HG03025 (cell line): ENCODE results near the gene ACTG2.
"Not testable (repeated sequence)": the region's sequence is repeated elsewhere in the genome, so short reads cannot be mapped to it uniquely, and the experiment has no call there.

ENCODE experiments used
- ATAC-seq: cut with Tn5 transposase; IDR thresholded peaks from one replicate; pipeline ENCODE4 v1.9.1; 2021; ENCODE audit warnings: mild to moderate bottlenecking, moderate library complexity; ENCODE audit not compliant: unreplicated experiment, low FRiP score

ACTG2 gene

GRCh38 chr2:73891276-73891901, 1.4 kb upstream of the ACTG2 start:
- no peak for ATAC-seq

GRCh38 chr2:73893764-73894474, 1.1 kb downstream of the ACTG2 start:
- ATAC-seq, result no peak

DNA sequence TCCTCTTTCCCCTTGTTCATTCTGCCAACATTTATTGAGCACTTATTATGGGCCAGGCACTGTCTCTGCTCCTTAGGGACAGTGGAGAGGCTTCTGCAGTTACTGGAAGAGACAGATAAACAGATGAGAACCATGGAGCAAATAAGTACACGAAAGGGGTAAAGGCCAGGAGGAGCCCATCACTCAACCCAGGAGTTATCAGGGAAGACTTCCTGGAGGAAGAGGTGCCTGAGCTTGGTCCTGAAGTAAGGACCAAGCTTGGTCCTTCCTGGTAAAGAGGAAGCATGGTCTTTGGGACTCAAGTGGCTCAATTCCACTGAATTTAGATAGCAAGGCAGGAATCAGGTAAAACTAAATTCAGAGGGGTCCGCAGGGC, 1.7 kb downstream of the ACTG2 start:
- ATAC-seq, result no peak

- ATAC-seq, result no peak
These were observed 2.1 kb downstream of the ACTG2 start for GRCh38 chr2:73894877-73895276.

GRCh38 chr2:73895473-73895872, 2.7 kb downstream of the ACTG2 start:
- no peak for ATAC-seq

DNA sequence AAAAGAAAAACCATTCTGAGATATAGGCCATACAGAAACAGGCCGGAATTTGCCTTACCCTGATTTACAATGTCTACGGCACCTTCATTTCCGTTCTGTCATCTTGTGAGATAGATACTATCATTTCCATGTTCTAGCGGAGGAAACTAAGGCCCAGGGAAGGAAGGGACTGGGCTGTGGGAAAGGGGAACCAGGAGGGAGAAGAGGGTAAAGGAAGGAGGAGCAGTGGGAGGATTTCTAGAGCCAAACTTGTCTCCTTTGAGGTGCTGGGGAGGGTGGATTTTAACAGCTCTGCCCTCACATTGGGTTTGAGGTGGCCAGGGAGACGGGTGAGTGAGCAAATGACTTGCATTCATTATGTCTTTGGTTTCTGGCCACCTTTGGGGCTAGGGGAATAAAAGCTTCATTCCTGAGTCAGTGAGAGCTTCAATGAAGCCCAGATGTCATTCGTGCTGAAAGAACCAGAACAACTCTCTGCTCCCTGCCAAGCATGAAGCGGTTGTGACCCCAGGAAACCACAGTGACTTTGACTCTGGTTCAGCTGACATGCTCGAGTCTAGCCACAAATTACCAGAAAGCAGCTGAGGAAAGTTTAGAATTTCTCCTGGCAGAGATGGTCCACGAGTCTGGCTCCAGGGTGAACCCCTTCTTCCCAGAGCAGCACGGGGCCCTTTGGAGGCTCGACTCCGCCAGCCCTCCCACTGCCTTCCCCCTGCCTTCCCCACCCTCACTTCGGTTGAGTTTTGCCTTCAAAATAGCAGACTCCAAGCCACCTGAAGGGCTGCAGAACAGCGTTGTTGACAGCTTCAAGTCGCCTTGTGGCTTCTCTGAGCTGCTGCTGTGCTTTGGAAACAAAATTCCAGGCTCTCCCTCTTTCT, 3.8 kb downstream of the ACTG2 start:
- ATAC-seq, result no peak

DNA sequence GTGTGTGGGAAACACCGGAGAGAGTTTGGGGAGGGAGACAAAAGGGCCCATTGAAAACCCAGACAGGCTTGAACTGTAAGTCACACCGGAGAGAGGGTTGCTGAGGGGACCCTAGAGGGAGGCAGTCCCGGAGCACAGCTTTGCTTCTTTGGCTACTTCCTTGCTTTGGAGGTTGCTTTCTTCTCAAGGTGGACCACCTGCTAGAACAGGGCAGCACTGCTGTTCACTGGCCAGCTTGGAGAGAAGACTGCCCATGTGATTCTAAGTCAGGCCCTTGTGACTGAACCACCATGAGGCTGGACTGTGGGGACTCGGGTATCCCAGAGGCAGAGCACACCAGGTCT, 4.4 kb downstream of the ACTG2 start:
- ATAC-seq, result no peak

DNA sequence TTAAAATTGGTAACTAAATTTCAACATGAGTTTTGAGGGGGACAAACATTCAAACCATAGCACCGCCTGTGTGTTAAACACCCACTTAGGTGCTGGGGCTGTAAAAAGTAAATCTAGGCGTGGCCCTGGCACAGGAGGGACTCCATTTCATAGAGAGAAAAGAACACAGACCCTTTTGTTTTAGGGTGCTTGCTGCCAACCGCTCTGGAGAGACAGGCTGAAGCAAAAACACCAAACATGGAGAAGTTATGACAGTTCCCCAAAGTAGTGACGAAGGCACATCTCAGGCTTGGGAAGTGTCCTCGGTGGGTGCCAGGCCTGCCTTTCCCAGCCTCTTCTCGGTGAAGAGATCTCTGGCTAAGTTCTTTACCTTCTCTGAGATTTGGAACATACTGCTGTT, 5.1 kb downstream of the ACTG2 start:
- no peak for ATAC-seq

GRCh38 chr2:73899801-73900336, 7.1 kb downstream of the ACTG2 start:
- ATAC-seq, result no peak

- no peak for ATAC-seq
These were observed 8.3 kb downstream of the ACTG2 start for GRCh38 chr2:73901143-73901542.

DNA sequence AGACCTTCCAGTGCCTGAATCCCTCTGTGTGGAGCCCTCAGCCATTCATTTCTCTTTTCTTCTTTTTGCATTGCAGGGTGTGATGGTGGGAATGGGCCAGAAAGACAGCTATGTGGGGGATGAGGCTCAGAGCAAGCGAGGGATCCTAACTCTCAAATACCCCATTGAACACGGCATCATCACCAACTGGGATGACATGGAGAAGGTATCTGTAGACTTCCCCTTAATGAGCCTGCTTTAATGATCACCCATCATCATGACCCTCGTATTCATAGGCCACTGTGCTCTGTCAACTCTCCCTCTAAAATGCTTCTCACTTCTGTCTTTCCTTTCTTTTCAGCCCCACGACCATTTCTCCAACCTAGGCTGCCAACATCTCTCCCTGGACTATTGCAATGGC, 9.5 kb downstream of the ACTG2 start:
- no peak for ATAC-seq

DNA sequence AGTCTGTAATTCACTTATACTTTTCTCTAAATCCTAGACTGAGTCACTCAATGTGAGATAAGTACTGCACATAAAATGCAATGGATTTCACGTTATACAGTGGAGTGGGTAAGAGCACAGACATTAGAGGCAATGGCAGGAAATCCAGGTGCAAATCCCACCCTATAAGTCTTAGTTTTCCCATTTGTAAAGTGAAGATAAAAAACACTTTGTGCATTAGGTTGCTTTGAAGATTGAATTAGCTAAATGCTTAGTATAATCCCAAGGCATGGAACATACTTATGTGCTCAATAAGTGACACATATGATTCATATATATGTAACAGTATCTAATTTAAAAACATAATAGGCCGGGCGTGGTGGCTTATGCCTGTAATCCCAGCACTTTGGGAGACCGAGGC, 10.5 kb downstream of the ACTG2 start:
- no peak for ATAC-seq

DNA sequence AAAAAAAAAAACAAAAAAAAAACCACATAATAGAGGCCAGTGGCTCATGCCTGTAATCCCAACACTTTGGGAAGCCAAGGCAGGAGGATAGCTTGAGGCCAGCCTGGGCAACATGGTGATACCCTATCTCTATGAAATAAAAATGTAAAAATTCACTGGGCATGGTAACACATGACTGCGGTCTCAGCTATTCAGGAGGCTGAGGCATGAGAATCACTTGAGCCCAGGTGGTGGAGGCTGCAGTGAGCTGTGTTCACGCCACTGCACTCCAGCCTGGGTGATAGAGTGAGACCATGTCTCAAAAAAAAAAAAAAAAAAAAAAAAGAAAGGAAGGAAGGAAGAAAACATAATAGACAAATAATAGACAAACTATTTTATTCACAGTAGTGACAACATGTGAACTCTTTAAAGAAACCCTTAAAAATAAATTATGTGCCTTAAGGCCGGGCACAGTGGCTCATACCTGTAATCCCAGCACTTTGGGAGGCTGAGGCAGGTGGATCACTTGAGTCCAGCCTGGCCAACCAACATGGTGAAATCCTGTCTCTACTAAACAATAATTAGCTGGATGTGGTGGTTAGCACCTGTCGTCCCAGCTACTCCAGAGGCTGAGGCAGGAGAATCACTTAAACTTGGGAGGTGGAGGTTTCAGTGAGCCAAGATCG, 11.3 kb downstream of the ACTG2 start:
- ATAC-seq, result not testable (repeated sequence)

GRCh38 chr2:73904952-73905351, 12.1 kb downstream of the ACTG2 start:
- ATAC-seq, result no peak

DNA sequence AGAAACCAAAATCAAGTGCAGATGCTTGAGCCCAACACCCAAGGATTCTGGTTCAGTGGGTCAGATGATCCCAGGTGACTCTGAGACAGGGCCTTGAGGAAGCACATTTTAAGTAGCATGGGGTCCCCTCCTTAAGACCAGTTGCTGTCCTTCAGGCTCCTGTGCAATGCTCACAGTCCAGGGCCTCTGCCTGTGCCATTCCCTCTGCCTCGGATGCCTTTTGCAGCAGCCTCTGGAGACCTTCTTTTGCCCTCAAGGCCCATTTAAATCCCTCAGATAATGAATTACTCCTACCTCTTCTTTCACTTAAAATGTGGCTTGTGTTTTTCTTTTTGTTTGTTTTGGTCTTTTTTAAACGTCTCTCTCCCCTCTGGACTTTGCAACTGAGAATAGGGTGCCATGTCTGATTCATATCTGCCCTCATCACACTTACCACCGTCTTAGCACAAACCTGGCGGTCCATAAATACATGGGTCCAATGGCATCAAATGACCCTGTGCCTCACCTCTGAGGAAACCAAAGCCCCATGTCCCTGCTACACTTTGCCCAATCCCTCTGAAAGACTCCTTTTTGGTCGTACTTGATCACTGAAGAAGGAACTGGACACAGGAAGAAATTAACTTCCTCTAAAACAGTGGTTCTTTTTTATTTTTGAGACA, 14.2 kb downstream of the ACTG2 start:
- no peak for ATAC-seq

GRCh38 chr2:73907840-73908452, 15.1 kb downstream of the ACTG2 start:
- no peak for ATAC-seq

DNA sequence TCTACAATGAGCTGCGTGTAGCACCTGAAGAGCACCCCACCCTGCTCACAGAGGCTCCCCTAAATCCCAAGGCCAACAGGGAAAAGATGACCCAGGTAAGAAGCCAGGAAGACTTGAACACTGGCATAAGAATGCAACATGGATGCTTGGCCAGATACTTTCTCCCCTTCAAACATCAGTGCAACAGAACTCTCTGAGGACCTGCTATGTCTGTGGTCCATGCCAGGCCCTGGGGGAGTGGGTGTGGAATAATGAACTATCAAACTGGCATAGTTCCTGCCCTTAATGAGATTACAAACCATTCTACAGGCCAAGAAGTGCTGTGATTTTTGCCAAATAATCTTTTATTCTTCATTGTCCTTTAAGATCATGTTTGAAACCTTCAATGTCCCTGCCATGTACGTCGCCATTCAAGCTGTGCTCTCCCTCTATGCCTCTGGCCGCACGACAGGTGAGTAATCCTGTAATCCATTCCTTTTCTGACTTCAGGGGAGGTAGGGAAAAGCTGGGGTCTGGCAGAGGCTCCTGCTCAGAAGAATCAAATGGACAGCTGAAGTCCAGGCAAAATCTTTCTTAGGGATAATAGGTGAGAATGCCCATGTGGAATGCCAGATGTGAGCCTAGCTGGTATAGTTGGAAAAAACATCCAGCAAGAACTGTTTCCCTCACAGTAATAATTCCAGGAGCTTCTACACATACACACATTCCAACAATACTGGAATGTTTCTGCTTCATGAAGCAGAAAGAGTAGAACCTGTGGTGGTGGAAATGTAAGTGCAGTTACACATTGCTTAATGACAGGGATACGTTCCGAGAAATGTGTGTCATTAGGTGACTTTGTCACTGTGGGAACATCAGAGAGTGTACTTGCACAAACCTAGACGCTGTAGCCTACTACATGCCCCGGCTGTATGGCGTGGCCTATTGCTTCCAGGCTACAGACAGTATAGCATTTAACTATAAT, 16.2 kb downstream of the ACTG2 start:
- no peak for ATAC-seq

DNA sequence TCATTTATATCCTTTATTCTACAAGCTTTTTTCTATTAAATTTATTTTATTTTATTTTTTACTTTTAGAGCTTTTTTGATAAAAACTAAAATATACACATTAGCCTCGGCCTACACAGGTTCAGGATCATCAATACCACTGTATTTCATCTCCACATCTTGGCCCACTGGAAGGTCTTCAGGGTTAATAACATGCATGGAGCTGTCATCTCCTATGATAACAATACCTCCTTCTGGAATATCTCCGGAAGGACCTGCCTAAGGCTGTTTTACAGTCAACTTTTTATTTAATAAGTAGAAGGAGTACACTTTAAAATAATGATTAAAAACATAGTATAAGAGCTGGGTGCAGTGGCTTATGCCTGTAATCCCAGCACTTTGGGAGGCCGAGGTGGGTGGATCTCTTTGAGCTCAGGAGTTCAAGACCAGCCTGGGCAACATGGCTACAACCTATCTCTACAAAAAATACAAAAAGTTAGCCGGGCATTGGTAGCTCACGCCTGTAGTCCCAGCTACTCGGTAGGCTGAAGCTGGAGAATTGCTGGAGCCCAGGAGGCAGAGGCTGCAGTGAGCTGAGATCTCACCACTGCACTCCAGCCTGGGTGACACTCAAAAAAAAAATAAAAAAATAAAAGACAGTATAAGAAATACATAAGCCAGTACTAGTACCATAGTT, 18.2 kb downstream of the ACTG2 start:
- no peak for ATAC-seq
